Stimulated activated CD4-positive, alpha-beta T cell treated with anti-CD3 and anti-CD28 coated beads, Interleukin-2, amount 100 ng/mL, for 4 hours (primary cell): ENCODE results near the gene TBC1D8.
A peak's percentile ranks its signal among the peaks of the same experiment; 100 is the strongest.

Source experiments
- DNase-seq: peaks from one replicate; pipeline ENCODE4 v3.0.0-alpha.2; 2020; ENCODE audit warnings: low read depth

TBC1D8 gene

GRCh38 chr2:100997509-100998234 is 153.5 kb downstream of the TBC1D8 start:
- DNase-seq, result no peak

- DNase-seq, result no peak
Observed at GRCh38 chr2:100995309-100996075, 155.7 kb downstream of the TBC1D8 start.

DNA sequence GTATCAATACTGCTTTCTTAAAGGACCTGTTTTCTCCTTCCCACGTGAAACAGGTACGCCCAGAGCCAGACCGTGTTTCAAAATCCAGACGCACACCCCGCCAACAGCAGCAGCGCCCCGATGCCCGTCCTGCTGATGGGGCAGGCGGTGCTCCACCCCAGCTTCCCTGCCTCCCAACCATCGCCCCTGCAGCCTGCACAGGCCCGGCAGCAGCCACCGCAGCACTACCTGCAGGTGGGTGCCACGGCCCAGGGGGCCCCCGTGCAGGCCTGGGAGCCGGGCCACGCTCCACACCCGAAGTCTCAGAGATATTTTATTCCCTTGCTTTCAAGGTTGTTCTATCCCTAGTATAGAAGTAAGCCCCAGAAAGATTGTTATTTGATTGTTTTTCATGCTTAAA is 157.9 kb downstream of the TBC1D8 start:
- no peak for DNase-seq

GRCh38 chr2:100992262-100992661 is 158.9 kb downstream of the TBC1D8 start:
- no peak for DNase-seq

- DNase-seq, result no peak
Observed at GRCh38 chr2:100991404-100991773, 159.8 kb downstream of the TBC1D8 start.

DNA sequence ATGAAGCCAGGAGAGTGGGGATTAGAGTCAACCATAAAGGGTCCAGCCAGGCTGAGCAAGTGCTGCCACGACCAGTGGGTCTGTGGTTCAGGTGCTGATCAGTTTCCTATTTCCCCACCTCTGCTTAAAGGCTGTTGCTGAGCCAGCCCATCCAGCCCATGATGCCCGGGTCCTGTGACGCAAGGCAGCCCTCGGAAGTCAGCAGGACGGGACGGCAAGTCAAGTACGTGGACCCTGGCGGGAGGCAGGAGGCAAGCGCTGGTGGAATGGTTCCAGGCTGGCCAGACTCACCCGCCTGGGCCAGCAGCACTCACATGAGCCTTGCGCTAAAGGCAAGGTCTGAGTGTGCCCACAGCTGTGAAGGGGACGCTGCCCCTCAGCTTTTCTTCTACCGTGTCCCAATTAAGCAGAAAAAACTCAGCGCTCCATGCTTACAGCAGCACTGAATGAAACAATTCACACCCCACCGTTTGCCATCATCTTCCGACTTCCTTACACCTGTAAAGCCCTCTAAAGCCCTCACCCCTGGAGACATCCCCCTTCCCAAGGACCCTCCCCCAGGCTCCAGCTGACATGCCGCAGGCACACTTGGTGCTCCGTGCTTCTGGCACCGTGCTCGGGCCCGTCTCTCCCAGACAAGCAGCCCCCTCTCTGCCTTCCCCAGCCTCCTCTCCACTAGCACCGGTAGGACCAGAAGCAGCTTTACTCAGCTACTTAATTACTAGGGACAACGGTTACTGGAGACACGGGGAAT is 160.4 kb downstream of the TBC1D8 start:
- no peak for DNase-seq

- DNase-seq, result no peak
Observed at GRCh38 chr2:100990166-100990565, 161.0 kb downstream of the TBC1D8 start.

DNA sequence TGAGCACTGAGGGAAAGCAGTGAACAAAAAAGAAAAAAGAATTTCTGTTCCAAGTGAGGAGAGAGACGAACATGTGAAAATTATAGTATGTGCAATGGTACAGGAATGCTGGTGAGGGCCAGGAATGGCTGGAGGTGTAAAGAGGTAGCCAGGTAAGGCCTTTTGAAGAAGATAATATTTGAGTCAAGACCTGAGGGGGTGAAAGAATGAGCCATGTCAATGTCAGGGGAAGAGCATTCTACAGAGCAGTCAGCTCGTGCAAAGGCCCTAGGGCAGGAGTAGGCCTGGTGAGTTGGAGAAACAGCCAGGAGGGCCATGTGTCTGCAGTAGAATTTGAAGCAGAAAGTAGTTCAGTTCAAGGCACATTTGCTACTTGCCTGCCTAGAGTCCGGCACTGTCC is 161.5 kb downstream of the TBC1D8 start:
- DNase-seq, result no peak

DNA sequence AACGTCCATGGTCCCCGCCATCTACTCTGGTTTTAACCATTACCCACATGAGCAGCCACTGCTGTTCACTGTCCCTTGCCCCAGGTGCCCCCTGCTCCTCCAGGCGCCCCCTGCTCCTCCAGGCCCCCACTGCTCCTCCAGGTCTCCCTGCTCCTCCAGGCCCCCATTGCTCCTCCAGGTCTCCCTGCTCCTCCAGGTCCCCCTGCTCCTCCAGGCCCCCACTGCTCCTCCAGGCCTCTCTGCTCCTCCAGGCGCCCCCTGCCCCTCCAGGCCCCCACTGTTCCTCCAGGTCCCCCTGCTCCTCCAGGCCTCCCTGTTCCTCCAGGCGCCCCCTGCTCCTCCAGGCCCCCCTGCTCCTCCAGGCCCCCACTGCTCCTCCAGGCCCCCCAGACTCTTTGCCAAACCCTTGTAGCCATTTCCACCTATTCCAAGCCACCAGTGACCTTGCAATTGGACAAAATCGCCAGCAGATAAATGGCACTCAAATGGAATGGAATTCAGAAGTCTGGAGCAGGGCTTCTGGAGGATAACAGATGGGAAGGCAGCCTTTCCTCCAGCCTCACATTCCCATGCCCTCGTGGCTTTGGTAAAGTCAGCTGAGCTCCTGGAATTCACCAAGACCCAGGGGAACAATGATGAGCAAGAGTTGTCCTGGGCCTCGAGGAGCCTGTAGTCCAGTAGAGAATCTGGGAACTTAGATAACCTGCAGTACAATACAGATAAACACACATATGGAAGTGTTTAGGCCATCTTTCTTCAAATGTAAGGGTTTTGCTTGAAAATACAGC is 162.4 kb downstream of the TBC1D8 start:
- DNase-seq, result no peak

GRCh38 chr2:100987974-100988373 is 163.2 kb downstream of the TBC1D8 start:
- no peak for DNase-seq

DNA sequence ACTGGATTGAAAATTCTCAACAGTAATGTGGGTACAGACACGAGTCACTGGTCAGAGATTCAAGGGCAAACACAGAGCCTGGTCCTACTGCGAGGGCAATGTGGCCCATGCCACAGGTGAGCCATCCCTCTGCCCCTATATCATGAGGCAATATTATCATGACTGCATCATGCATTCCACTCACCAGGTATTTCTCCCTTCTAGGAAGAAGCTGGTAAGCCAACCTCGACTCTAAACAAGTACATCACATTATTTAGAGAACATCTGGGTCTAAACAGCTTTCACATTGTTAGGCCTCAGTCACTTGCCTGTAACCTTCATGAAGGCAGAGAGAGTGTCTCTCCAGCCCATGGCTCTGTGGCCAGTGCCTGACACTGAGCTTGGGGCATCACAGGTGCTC is 163.6 kb downstream of the TBC1D8 start:
- no peak for DNase-seq

DNA sequence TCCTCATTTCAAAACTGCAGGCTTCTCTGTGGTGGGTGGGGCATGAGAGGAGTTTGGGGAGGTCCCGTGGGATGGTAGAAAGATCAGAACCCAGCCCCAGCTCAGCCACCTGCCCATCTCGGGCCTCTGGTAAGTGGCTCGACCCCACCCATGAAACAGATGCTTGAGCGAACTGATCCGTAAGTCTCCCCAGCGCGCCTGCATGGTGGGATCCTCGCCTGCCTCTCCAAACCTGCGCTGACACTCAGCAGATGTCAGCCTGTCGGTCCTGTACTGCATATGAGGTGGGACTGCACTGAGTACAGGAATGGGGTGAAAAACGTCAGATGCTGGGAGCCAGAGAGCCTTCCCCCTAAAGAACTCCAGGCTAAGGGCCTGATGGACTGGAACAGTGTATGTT is 165.0 kb downstream of the TBC1D8 start:
- DNase-seq, result no peak

DNA sequence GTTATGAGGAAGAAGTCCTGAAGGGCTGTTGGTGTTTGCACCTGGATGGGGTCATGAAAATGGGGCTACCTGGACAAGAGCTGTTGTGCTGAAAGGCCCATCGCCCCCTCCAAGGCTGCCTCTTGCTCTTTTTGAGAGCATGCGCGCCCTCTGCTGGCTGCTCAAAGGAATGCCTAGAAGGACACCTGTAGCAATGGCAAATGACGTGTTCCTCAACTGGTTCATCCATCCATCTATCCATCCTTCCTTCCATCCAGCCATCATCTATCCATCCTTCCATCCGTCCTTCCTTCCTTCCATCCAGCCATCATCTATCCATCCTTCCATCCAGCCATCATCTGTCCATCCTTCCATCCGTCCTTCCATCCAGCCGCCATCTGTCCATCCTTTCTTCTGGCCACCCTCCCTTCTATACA is 166.3 kb downstream of the TBC1D8 start:
- peak; percentile 62 for DNase-seq

DNA sequence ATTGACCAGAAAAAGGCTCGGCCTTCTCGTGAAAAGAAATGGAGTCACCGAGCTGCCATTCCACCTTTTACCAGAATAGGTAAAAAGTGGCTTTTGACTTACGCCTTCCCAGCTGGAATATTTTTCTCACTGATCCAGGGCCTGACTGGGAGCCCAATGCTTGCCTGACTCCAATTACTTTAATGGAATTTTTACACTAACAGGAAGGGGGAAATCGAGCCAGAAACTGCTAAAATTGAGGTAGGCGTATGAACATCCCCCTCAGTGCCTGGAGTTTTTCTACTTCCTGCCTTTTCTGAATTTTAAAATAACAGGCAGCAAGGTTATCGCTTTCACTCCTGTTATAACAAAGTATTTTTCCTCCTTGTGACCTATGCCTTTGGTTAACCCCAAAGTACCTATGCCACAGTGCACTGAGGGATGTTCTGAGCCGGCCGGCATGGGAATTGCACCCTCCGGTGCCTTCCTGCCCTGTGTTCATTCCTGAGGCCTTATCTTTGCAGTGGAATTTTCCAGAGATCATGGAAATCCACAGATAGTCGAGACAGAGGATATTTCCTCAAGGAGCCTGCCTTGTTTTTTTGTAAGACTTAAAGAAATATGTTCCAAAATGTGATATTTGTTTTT is 167.4 kb downstream of the TBC1D8 start:
- no peak for DNase-seq

DNA sequence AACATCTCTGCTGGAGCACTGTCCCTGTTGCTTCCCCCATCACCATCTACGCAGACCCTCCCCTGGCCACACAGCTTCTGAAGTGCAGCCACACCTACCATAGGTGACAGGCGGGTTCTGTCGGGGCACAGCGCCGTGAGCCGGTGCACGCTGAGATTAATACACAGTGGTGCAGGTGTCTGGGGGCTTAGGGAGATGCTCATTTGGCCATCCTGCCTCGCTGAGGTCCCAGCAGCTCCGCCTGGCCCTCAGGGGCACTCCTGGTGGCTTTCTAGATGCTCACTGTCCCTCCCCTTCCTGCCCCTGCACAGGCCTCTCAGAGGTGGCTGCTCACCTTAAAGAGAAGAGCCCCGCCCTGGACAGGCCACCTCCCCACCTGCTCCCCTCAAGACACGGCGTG is 168.0 kb downstream of the TBC1D8 start:
- DNase-seq, result no peak

DNA sequence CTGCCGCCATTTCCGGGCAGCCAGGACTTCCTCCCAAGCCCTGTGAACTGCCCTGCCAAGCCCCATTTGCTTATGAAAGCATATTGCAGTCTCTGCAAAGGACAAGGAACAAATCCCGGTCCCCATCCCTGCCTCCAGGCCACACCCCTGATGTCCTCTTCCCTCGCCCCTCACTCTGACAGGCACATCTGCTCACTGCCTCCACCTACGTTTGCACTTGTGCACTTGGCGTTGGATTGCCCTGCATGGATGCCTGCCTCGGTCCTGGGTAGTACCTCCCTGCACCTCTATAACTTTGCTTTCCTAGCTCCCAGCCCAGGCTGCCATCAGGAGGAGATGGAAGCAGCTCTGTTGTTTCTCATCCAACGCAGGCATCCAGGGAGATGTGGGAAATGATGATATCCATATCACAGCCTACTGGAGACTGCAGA is 168.7 kb downstream of the TBC1D8 start:
- DNase-seq, result no peak

GRCh38 chr2:100981011-100981410 is 170.2 kb downstream of the TBC1D8 start:
- DNase-seq, result no peak

- DNase-seq, result no peak
Observed at GRCh38 chr2:100980046-100980445, 171.1 kb downstream of the TBC1D8 start.

- DNase-seq, result no peak
Observed at GRCh38 chr2:100978582-100979191, 172.5 kb downstream of the TBC1D8 start.

- no peak for DNase-seq
Observed at GRCh38 chr2:100977511-100977910, 173.7 kb downstream of the TBC1D8 start.
